CD4-positive, alpha-beta T cell treated with Interferon alpha-2 for 1 hour (primary cell): ENCODE measurements around the gene ZNF622.
"Not testable (repeated sequence)": the region's sequence is repeated elsewhere in the genome, so short reads cannot be mapped to it uniquely, and the experiment has no call there.

ENCODE experiments used
- DNase-seq, 2 donors: peaks; one replicate each; pipeline ENCODE4 v3.0.0-alpha.2; 2020 to 2022

Gene ZNF622

GRCh38 chr5:16477541-16477940, 11.9 kb upstream of the ZNF622 start:
- no peak for DNase-seq

DNA sequence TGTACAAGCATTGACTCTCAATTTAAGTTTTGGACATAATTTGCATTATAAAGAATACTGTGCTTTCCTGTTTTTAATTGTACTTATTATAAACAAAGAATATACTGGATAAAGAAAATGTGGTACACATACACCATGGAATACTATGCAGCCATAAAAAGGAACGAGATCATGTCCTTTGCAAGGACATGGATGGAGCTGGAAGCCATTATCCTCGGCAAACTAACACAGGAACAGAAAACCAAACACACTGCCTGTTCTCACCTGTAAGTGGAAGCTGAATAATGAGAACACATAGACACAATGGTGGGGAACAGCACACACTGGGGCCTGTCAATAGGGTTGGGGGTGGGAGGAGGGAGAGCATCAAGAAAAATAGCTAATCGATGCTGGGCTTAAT, 10.8 kb upstream of the ZNF622 start:
- DNase-seq: not testable (repeated sequence)

GRCh38 chr5:16471387-16471786, 5.8 kb upstream of the ZNF622 start:
- DNase-seq: no peak

- DNase-seq: no peak
These were observed 2.0 kb upstream of the ZNF622 start for GRCh38 chr5:16467363-16468219.

DNA sequence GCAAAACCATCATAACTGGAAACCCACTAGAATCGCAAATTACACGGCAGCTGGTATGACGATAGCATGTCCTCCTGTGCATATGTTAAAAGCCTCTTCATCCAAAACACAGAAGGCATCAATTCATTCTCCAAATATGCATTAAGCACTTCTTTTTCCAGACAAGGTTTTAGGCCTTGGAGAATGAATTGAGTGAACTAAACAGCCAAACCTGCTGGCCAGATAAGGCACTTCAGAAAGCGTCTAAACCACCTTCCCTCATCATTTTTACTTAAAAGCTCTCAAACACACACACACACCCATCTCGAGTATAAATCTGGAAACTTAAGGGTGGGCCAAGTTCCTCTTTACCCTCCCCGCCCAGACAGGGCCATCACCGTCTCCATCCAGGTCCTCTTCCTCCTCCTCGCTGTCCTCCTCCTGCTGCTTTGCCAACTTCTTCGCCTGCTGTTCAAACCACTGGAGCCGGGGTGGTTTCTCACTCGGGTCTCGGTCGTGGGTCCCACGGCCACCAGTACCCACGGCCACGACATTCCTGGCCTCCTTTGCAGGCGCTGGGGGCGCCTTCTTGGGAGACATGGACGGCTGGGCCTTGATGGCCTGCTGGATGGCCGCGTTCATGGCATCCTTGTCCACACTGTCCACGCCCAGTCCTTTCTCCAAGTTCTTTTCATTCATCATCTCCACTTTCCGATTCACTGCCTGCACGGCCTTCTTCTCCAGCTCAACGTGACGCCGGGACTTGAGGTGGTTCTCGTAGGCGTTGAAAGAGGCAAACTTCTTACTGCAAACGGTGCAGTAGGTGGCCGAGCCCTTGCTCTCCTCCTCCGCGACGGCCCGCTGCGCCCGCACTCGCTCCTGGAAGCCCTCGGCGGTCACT, 696 bp downstream of the ZNF622 start:
- no peak for DNase-seq

GRCh38 chr5:16464231-16464630, 1.4 kb downstream of the ZNF622 start:
- DNase-seq: no peak

DNA sequence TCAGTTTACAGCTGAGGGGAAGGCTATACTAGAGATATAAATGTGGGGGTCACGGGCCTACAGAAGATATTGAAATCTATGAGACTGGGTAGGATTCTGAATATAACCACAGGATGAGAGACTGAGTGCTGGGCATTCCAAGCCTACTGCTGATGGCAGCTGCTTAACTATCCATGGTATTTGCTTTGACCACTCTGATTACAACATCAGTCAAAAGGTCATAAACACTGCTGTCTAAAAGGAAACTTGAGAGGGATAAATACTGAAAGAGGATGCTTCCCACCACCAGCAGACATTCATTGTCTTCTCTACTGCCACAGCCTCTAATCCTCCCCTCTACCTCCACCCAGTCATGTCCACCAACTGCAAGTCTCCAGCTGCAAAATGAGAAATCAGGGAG, 3.8 kb downstream of the ZNF622 start:
- no peak for DNase-seq

- DNase-seq: no peak
These were observed 4.6 kb downstream of the ZNF622 start for GRCh38 chr5:16461026-16461425.

GRCh38 chr5:16459451-16459850, 6.1 kb downstream of the ZNF622 start:
- DNase-seq: no peak

DNA sequence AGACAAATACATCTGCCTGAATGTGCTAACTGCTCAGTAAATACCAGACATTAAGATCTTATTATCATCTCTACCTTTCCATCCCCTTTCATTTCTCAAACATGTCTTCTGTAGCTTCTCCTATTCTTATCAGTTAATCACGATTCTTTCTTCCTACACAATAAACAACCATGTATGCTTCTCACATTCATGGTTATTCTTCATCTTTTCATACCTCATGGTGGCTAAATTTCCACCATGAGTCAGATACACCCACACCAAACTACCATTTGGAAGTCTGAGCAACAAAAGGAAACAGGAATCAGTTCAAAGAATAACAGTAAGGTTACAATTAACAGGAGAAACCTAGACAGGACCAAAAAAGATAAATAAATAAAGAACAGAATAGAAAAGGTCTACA, 7.7 kb downstream of the ZNF622 start:
- DNase-seq: no peak

- DNase-seq: no peak
These were observed 8.1 kb downstream of the ZNF622 start for GRCh38 chr5:16457451-16457850.

- peak; percentile 18 to 77 for DNase-seq
These were observed 9.3 kb downstream of the ZNF622 start for GRCh38 chr5:16456103-16456832.

DNA sequence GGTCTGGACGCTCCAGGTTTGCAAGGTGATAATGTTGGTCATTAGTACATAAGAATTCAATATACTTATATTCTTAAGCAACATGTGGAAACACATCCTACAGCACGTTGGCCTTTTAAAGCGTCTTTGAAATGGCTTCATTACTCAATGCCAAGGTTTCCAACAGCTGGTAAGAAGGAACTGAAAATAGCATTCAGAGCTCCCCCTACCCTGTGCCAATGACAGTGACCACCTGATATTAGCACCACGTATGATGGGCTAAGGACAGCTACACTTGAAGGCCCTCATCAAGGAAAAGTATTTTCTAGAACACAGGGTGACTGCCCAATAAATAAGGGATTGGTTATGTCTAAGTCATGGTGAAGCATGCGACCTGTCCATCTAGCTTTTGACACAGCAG, 9.9 kb downstream of the ZNF622 start:
- DNase-seq: no peak

DNA sequence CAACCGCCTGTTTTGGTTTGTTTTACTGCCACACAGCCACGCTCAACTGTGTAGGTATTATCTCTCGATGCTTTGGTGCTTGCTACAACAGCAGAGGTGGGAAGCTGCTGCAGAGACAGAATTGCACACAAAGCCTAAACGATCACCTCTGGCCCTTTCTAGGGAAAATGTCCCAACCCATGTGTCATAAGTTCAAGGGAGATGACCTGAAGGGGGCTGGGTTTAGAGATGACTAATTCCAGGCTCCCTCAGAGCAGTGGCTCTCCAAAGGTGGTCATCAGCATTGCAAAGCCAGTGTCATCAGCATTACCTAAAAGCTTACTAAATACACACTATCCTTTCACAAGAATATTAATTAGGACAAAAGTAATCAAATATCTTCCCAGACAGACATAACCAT, 10.9 kb downstream of the ZNF622 start:
- DNase-seq: no peak

DNA sequence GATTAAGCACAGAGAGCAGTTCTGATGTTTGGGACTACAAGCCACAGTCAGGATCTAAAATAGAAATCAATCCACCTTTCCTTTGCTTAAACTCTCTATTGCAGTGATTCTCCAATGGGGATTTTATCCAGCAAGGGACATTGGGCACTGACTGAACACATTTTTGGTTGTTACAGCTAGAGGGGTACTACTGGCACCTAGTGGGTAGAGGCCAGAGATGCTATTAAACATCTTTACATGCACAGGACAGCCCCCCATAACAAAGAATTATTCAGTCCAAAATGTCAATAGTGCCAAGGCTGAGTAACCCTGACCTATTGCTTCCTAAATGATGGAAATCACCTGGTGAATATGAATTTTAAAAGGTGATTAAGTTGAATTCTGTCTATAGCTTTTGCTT, 12.0 kb downstream of the ZNF622 start:
- no peak for DNase-seq

DNA sequence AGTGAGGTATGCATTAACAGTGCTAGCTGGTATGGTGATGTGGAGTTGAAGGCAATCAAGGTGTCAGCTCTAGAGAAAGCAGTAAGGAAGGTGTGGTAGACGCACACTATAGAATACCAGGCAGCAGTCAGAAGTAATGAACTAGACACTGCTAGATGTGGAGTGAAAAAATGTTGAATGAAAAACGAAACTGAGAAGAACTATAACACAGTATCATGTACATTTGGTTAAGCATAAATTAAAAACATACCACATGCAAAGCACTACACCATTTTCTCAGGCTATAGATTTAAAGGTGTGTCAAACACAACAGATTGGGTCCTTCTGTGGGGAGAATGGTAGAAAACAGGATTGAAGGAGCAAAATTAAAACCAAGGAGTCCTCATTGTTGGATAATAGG, 15.4 kb downstream of the ZNF622 start:
- DNase-seq: no peak

GRCh38 chr5:16446993-16447392, 18.6 kb downstream of the ZNF622 start:
- DNase-seq: no peak

GRCh38 chr5:16437977-16438376, 27.6 kb downstream of the ZNF622 start:
- DNase-seq: no peak

GRCh38 chr5:16436065-16436682, 29.4 kb downstream of the ZNF622 start:
- DNase-seq: not testable (repeated sequence)

DNA sequence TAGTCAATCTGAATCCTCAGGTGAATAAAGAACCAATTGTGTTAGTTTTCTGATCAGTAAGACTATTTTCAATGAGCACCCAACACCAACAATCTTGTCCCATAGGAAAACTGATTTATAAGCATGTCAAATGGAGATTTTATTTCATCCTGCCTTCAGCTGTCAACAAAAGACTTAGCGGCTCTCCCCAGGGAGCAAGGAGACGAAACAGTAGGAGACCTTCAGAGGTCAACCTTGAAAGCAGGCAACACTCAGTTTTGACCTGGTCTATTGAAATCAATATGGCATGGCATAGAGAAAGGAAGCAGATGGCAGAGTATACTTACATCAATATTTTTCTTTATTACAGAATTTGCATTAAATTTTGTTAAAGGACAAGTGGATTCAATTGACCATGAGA, 34.1 kb downstream of the ZNF622 start:
- DNase-seq: no peak

- no peak for DNase-seq
These were observed 35.1 kb downstream of the ZNF622 start for GRCh38 chr5:16430349-16431089.

GRCh38 chr5:16428359-16428758, 37.2 kb downstream of the ZNF622 start:
- DNase-seq: no peak
